CD4-positive, alpha-beta T cell (primary cell): ENCODE measurements around the gene EXOC6. TPM values are rescaled to one million over a fixed set of nuclear protein-coding genes. Genes with fewer than 3 reads are reported as not detected.

Source experiments
- ATAC-seq: fragments of 200-7000 bp; cut with Tn5 transposase; one replicate; pipeline ENCODE4 v1.10.0; 2022; ENCODE audit warnings: mild to moderate bottlenecking; ENCODE audit not compliant: poor library complexity
- CTCF ChIA-PET: fragments of 350-600 bp; sonication (Branson Sonifier 250); formaldehyde crosslinking; loops from one replicate; lab custom pipeline; 2021; ENCODE audit warnings: antibody characterized with exemption, inconsistent platforms; lab: Charles Lee
- POLR2A ChIA-PET: fragments of 350-600 bp; sonication (Branson Sonifier 250); formaldehyde crosslinking; loops from one replicate; lab custom pipeline; 2021; ENCODE audit warnings: antibody characterized with exemption, inconsistent platforms; lab: Charles Lee
- DNase-seq, 14 experiments: peaks; one replicate each; pipeline ENCODE4 v3.0.0-alpha.2; 2013 to 2020; ENCODE audit warnings: mixed read lengths in 2 of 14
- H3K27ac ChIP-seq, 2 donors: one replicate each; pipeline versions ENCODE4 v1.5.1 to v1.7.0; 2013; ENCODE audit warnings: low read length in 2 of 2, low read depth in 1 of 2, mild to moderate bottlenecking in 1 of 2
- H3K27me3 ChIP-seq, 2 experiments: 1 replicate in 1 of 2; 2 replicates in 1 of 2; pipeline versions ENCODE4 v1.6.1 to v1.7.0; 2013; ENCODE audit warnings: low read length in 2 of 2, control low read depth in 1 of 2, mild to moderate bottlenecking in 1 of 2, moderate library complexity in 1 of 2; ENCODE audit not compliant: insufficient read depth in 2 of 2, control insufficient read depth in 1 of 2
- H3K36me3 ChIP-seq: one replicate; pipeline ENCODE4 v1.6.1; 2013; ENCODE audit warnings: low read length, control low read depth; ENCODE audit not compliant: insufficient read depth
- H3K4me1 ChIP-seq: one replicate; pipeline ENCODE4 v1.6.1; 2013; ENCODE audit warnings: low read length, control low read depth; ENCODE audit not compliant: insufficient read depth
- H3K4me3 ChIP-seq: one replicate; pipeline ENCODE4 v1.5.1; 2013; ENCODE audit warnings: mild to moderate bottlenecking, low read length, moderate library complexity
- H3K9me3 ChIP-seq, 2 experiments: 1 replicate in 1 of 2; 2 replicates in 1 of 2; pipeline versions ENCODE4 v1.6.1 to v1.7.0; 2013; ENCODE audit warnings: low read length in 2 of 2, mild to moderate bottlenecking in 2 of 2, control low read depth in 1 of 2, moderate library complexity in 1 of 2; ENCODE audit not compliant: control insufficient read depth in 1 of 2, insufficient read depth in 1 of 2
- H3K27ac Mint-ChIP-seq: one replicate; pipeline ENCODE4 v1.8.0; 2020; ENCODE audit warnings: mixed read lengths
- H3K27me3 Mint-ChIP-seq: one replicate; pipeline ENCODE4 v1.8.0; 2021; ENCODE audit warnings: mixed read lengths
- H3K36me3 Mint-ChIP-seq: one replicate; pipeline ENCODE4 v1.8.0; 2021; ENCODE audit warnings: low read depth, mixed read lengths
- H3K4me1 Mint-ChIP-seq: one replicate; pipeline ENCODE4 v1.8.0; 2021; ENCODE audit warnings: low read depth, mixed read lengths
- H3K4me3 Mint-ChIP-seq: one replicate; pipeline ENCODE4 v1.8.0; 2020; ENCODE audit warnings: mild to moderate bottlenecking, mixed read lengths
- H3K9me3 Mint-ChIP-seq: one replicate; pipeline ENCODE4 v1.8.0; 2020; ENCODE audit warnings: mixed read lengths
- intact Hi-C, 2 experiments: fragments of 100-400 bp; cut with DNase I in 1 of 2; cut with micrococcal nuclease in 1 of 2; formaldehyde crosslinking; loops; one replicate each; pipeline versions ENCODE4 v1.15.1 to v1.9.0; 2023 to 2025; cut with DNase I, micrococcal nuclease
- total RNA-seq, 174 experiments: library from RNA in 2 of 174; stranded (reverse) in 2 of 174; gene quantifications; one replicate each; pipeline ENCODE4 v1.2.3 and lab custom pipeline; 2021 to 2026
- TF ChIP-seq, protein P1 (sequence below): fragments of 200-600 bp; IDR thresholded peaks from one replicate; pipeline ENCODE4 v1.8.0; 2022; ENCODE audit warnings: antibody characterized with exemption, mild to moderate bottlenecking

The EXOC6 gene
- total RNA-seq, 2 experiments from 2014 or later, result 6.6 to 7.4 TPM

- H3K9me3 Mint-ChIP-seq, result no peaks in the 10 kb centered on the region
- CTCF ChIA-PET, result no interaction called here
Measured at GRCh38 chr10:92897916-92898315, 49.6 kb downstream of the EXOC6 start.

GRCh38 chr10:92901819-92902251 lies 53.5 kb downstream of the EXOC6 start:
- Mint-ChIP-seq H3K4me1 (peaks cover 20% of the 10 kb centered on the region), H3K9me3 (no peaks in the 10 kb centered on the region), H3K36me3 (peaks cover 32% of the 10 kb centered on the region), H3K27me3 (no peaks in the 10 kb centered on the region), H3K27ac (peak overlapping the region; percentile 68), H3K4me3 (peak overlapping the region; percentile 62)
- Histone ChIP-seq H3K27me3 (no peaks in the 10 kb centered on the region), H3K9me3 (no peaks in the 10 kb centered on the region), H3K4me1 (peaks cover 5% of the 10 kb centered on the region), H3K36me3 (peaks cover 11% of the 10 kb centered on the region), H3K4me3 (peak overlapping the region; percentile 35), H3K27ac (no peak overlapping the region)
- ChIA-PET POLR2A (interaction anchor here (1.1 kb wide), 1 partner anchor 53 kb away, joined by 6 read pairs; the partner anchor contains the start of gene EXOC6), CTCF (interaction anchor here (0.5 to 1.3 kb wide), 3 partner anchors 59 to 1604 kb away, joined by 3 read pairs; no protein-coding TSS in a partner anchor)
- TF ChIP-seq, protein P1, sequence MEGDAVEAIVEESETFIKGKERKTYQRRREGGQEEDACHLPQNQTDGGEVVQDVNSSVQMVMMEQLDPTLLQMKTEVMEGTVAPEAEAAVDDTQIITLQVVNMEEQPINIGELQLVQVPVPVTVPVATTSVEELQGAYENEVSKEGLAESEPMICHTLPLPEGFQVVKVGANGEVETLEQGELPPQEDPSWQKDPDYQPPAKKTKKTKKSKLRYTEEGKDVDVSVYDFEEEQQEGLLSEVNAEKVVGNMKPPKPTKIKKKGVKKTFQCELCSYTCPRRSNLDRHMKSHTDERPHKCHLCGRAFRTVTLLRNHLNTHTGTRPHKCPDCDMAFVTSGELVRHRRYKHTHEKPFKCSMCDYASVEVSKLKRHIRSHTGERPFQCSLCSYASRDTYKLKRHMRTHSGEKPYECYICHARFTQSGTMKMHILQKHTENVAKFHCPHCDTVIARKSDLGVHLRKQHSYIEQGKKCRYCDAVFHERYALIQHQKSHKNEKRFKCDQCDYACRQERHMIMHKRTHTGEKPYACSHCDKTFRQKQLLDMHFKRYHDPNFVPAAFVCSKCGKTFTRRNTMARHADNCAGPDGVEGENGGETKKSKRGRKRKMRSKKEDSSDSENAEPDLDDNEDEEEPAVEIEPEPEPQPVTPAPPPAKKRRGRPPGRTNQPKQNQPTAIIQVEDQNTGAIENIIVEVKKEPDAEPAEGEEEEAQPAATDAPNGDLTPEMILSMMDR, result no peak
- DNase-seq (peak in 10 of 14 experiments; percentile 2 to 88 (median 20)), ATAC-seq (peak; percentile 91)
- intact Hi-C loops, result no loop called here

More at GRCh38 chr10:92897916-92898315, 49.6 kb downstream of the EXOC6 start:
- intact Hi-C loops, result no loop called here
- H3K4me1 ChIP-seq, result peaks cover 5% of the 10 kb centered on the region
- TF ChIP-seq, protein P1, result no peak
- H3K27me3 ChIP-seq, result no peaks in the 10 kb centered on the region
- H3K9me3 ChIP-seq, result no peaks in the 10 kb centered on the region
- H3K4me3 Mint-ChIP-seq, result no peak overlapping the region
- no peak overlapping the region for H3K27ac Mint-ChIP-seq
- POLR2A ChIA-PET, result no interaction called here
- H3K36me3 Mint-ChIP-seq, result peaks cover 23% of the 10 kb centered on the region
- no peak overlapping the region for H3K4me3 ChIP-seq
- H3K27me3 Mint-ChIP-seq, result no peaks in the 10 kb centered on the region
- ATAC-seq (no peak), DNase-seq (no peak)
- peaks cover 28% of the 10 kb centered on the region for H3K4me1 Mint-ChIP-seq
- no peak overlapping the region for H3K27ac ChIP-seq
- H3K36me3 ChIP-seq, result peaks cover 11% of the 10 kb centered on the region

GRCh38 chr10:92903633-92904032 lies 55.3 kb downstream of the EXOC6 start:
- Mint-ChIP-seq H3K27me3 (no peaks in the 10 kb centered on the region), H3K27ac (no peak overlapping the region), H3K36me3 (peaks cover 36% of the 10 kb centered on the region), H3K4me3 (no peak overlapping the region), H3K4me1 (peaks cover 20% of the 10 kb centered on the region), H3K9me3 (no peaks in the 10 kb centered on the region)
- Histone ChIP-seq H3K4me1 (peaks cover 5% of the 10 kb centered on the region), H3K36me3 (no peaks in the 10 kb centered on the region), H3K27me3 (no peaks in the 10 kb centered on the region), H3K27ac (no peak overlapping the region), H3K9me3 (no peaks in the 10 kb centered on the region), H3K4me3 (no peak overlapping the region)
- ATAC-seq (no peak), DNase-seq (no peak)
- intact Hi-C loops, result no loop called here
- ChIA-PET CTCF (no interaction called here), POLR2A (no interaction called here)
- TF ChIP-seq, protein P1, result no peak
